Naive thymus-derived CD8-positive, alpha-beta T cell (primary cell): ENCODE results near the gene FGFR2. TPM values are rescaled to one million over a fixed set of nuclear protein-coding genes. Genes with fewer than 3 reads are reported as not detected.

Experiments used
- ATAC-seq, 2 donors: fragments of 150-1000 bp; cut with Tn5 transposase in 1 of 2; sonication (Bioruptor Pico), chemical (Tn5 transposase) in 1 of 2; 1 replicate in 1 of 2; 2 replicates in 1 of 2; pipeline ENCODE4 v1.10.0; 2021; ENCODE audit warnings: mild to moderate bottlenecking in 2 of 2, moderate library complexity in 2 of 2
- POLR2A ChIA-PET: fragments of 350-600 bp; sonication (Branson Sonifier 250); formaldehyde crosslinking; loops from one replicate; lab custom pipeline; 2021; ENCODE audit warnings: antibody characterized with exemption; lab: Charles Lee
- DNase-seq, 10 donors: peaks; one replicate each; pipeline versions ENCODE4 v3.0.0 to v3.0.0-alpha.2; 2020 to 2022
- H3K27ac Mint-ChIP-seq, 10 donors: one replicate each; pipeline ENCODE4 v1.8.0; 2020 to 2022; ENCODE audit warnings: mild to moderate bottlenecking in 10 of 10, mixed read lengths in 10 of 10, moderate library complexity in 4 of 10, inconsistent platforms in 1 of 10
- H3K27me3 Mint-ChIP-seq, 5 donors: one replicate each; pipeline ENCODE4 v1.8.0; 2021 to 2022; ENCODE audit warnings: mixed read lengths in 5 of 5
- H3K36me3 Mint-ChIP-seq, 3 donors: one replicate each; pipeline ENCODE4 v1.8.0; 2020 to 2022; ENCODE audit warnings: mixed read lengths in 3 of 3, mild to moderate bottlenecking in 2 of 3, inconsistent platforms in 1 of 3
- H3K4me1 Mint-ChIP-seq, 4 donors: one replicate each; pipeline ENCODE4 v1.8.0; 2021 to 2022; ENCODE audit warnings: mixed read lengths in 4 of 4
- H3K4me3 Mint-ChIP-seq, 10 donors: one replicate each; pipeline ENCODE4 v1.8.0; 2020 to 2022; ENCODE audit warnings: mild to moderate bottlenecking in 10 of 10, mixed read lengths in 10 of 10, moderate library complexity in 6 of 10, inconsistent platforms in 1 of 10
- H3K9me3 Mint-ChIP-seq, 9 donors: one replicate each; pipeline ENCODE4 v1.8.0; 2020 to 2022; ENCODE audit warnings: mixed read lengths in 9 of 9, mild to moderate bottlenecking in 3 of 9, inconsistent platforms in 1 of 9, moderate library complexity in 1 of 9
- polyA plus RNA-seq, 3 donors: library from polyadenylated mRNA; unstranded; fragments of 300-500 nt; fragmentation: Illumina TruSeq; gene quantifications; one replicate each; pipeline ENCODE4 v1.2.3, GENCODE V29; 2021
- total RNA-seq, 8 experiments: library from RNA in 2 of 8; stranded (reverse) in 2 of 8; gene quantifications; one replicate each; pipeline ENCODE4 v1.2.3 and lab custom pipeline; 2021 to 2026

The FGFR2 gene
- total and polyA plus RNA-seq, 5 experiments from 2014 or later = 0.28 TPM; not detected in 4

DNA sequence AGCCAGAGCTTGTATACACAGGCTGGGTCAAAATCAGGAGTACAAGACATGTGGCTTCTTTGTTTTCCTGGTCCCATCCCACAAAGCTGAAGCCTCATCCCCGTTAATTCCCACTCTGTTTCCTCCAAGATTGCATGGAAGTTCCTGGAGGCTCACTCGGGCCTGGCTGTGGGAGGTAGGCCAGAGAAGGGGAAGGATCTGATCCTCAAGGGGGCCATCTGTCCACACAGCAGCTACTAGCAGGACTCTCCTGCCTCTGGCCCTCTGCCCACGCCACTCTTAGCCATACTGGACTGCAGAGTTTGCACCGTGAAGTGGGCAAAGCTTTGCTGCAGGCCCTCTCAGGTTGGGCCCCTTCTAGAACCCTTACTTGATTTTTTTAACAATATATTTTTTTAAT is 160.6 kb downstream of the FGFR2 start:
- ATAC-seq = no peak
- Mint-ChIP-seq H3K27ac (no peak overlapping the region), H3K9me3 (peaks cover 0 to 5% (median 0%) of the 10 kb centered on the region in 9 donors), H3K4me1 (no peaks in the 10 kb centered on the region), H3K36me3 (no peaks in the 10 kb centered on the region), H3K4me3 (no peak overlapping the region), H3K27me3 (peaks cover 0 to 3% (median 0%) of the 10 kb centered on the region in 5 donors)
- DNase-seq = no peak
- POLR2A ChIA-PET = interaction anchor here (0.8 kb wide), 1 partner anchor 35 kb away, joined by 5 read pairs; no protein-coding TSS in a partner anchor

GRCh38 chr10:121436630-121437341 is 161.5 kb downstream of the FGFR2 start:
- POLR2A ChIA-PET = interaction anchor here (0.8 kb wide), 1 partner anchor 34 kb away, joined by 5 read pairs; no protein-coding TSS in a partner anchor
- Mint-ChIP-seq H3K9me3 (peaks cover 0 to 8% (median 0%) of the 10 kb centered on the region in 9 donors), H3K27me3 (peaks cover 0 to 3% (median 1%) of the 10 kb centered on the region in 5 donors)

DNA sequence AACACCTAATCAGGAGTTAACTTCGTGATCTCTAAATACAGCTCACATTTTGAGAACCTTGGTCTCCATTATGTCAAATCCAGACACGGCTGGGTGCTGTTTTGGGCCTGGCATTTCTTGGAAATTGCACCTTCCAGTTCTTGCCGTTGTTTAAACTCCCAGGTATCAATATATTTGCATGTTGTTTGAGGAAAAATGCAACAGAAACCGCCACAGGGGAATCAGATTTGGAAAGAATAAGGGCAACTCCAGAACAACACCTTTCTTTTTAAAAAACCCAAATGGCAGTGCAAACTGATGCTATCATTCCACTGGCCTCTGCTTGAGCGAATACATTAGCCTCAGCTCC is 162.0 kb downstream of the FGFR2 start:
- peaks cover 0 to 3% (median 1%) of the 10 kb centered on the region in 5 donors for H3K27me3 Mint-ChIP-seq
- DNase-seq (no peak), ATAC-seq (no peak)
- no peak overlapping the region for H3K27ac Mint-ChIP-seq
- POLR2A ChIA-PET = no interaction called here
- no peaks in the 10 kb centered on the region for H3K4me1 Mint-ChIP-seq
- H3K36me3 Mint-ChIP-seq = no peaks in the 10 kb centered on the region
- peaks cover 0 to 8% (median 0%) of the 10 kb centered on the region in 9 donors for H3K9me3 Mint-ChIP-seq
- no peak overlapping the region for H3K4me3 Mint-ChIP-seq

More at GRCh38 chr10:121436630-121437341, 161.5 kb downstream of the FGFR2 start:
- Mint-ChIP-seq H3K4me1 (no peaks in the 10 kb centered on the region), H3K27ac (no peak overlapping the region), H3K4me3 (no peak overlapping the region), H3K36me3 (no peaks in the 10 kb centered on the region)
- ATAC-seq = no peak
- DNase-seq = no peak

DNA sequence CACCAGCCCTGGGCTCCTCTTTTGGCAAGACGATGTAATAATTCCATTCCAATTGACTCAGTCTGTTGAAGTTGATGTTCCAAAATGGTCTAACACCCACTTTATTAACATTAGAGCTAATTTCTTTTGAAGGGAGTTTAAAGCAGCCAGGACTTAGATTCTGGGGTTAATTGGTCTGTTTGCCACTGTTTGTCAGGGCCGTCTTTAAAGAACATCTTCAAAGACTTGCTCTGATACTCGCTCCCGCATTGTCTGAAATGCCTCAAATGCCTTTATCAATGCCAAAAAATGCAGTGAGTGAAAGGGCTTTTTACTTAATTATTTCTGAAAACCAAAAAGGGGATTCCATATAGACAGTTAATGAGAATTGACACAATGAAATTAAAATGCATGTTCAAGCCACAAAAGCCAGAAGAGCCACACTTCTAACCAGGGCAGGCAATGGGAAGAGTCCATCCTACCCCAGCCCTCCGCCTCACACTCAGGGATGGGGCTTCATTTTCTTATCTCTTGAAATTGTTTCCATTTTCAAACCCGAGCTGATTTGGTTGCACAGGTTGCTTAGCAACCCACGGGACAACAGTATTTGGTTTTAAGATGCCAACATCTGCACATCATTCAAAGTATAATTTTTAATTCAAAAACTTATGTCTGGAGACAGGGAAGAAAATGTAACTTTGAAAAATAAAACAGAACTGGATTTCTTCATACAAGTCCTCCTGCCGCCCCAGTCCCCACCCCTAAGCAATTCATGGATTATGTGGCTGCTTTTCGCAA is 163.0 kb downstream of the FGFR2 start:
- POLR2A ChIA-PET = no interaction called here
- peaks cover 0 to 11% (median 0%) of the 10 kb centered on the region in 9 donors for H3K9me3 Mint-ChIP-seq
- DNase-seq = no peak
- H3K27me3 Mint-ChIP-seq = peaks cover 0 to 3% (median 1%) of the 10 kb centered on the region in 5 donors
- no peak overlapping the region for H3K27ac Mint-ChIP-seq
- no peak for ATAC-seq
- H3K36me3 Mint-ChIP-seq = no peaks in the 10 kb centered on the region
- H3K4me3 Mint-ChIP-seq = no peak overlapping the region
- H3K4me1 Mint-ChIP-seq = no peaks in the 10 kb centered on the region

GRCh38 chr10:121433965-121434364 is 164.3 kb downstream of the FGFR2 start:
- no peak overlapping the region for H3K27ac Mint-ChIP-seq

DNA sequence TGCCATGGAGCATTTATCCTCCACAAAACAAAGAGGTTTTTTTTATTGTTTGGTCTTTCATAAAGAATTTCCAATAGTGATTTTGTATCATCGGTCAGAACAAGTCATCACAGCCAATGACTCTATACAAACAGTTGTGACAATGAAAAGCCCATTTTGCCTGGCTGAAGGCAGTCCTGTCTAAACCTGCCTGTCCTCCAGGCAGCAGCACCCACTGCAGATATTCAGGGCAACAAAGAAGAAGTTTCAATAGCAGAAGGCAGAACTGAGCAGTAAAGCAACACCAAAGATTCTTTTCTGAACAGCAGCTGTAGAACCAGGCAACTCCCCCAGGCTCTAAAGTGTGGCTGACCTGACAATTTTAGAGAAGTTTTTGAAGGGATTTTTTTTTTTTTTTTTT is 169.4 kb downstream of the FGFR2 start:
- Mint-ChIP-seq H3K27me3 (peaks cover 0 to 3% (median 0%) of the 10 kb centered on the region in 5 donors), H3K27ac (no peak overlapping the region), H3K4me3 (no peak overlapping the region), H3K36me3 (no peaks in the 10 kb centered on the region), H3K9me3 (peaks cover 0 to 18% (median 1%) of the 10 kb centered on the region in 9 donors), H3K4me1 (no peaks in the 10 kb centered on the region)
- POLR2A ChIA-PET = no interaction called here
- DNase-seq (no peak), ATAC-seq (no peak)

More at GRCh38 chr10:121433965-121434364, 164.3 kb downstream of the FGFR2 start:
- Mint-ChIP-seq H3K4me1 (no peaks in the 10 kb centered on the region), H3K27me3 (peaks cover 0 to 3% (median 1%) of the 10 kb centered on the region in 5 donors), H3K4me3 (no peak overlapping the region), H3K9me3 (peaks cover 0 to 18% (median 0%) of the 10 kb centered on the region in 9 donors), H3K36me3 (no peaks in the 10 kb centered on the region)
- DNase-seq (no peak), ATAC-seq (no peak)
- POLR2A ChIA-PET = no interaction called here
